Measurements from ENCODE around the gene C11orf24.

C11orf24 gene

GRCh38 chr11:68212421-68213134 lies 59.2 kb downstream of the C11orf24 start:
- no peaks in the 10 kb centered on the region for H3K9me3 ChIP-seq (ENCODE audit: control insufficient read depth in 1 of 2, low read length in 2 of 2)
- no peaks in the 10 kb centered on the region for H3K27me3 ChIP-seq (ENCODE audit: low read depth, low read length)
- peak overlapping the region; percentile 79 to 98 for H3K4me3 ChIP-seq (ENCODE audit: low read depth in 1 of 2, low read length in 2 of 2)
- no peaks in the 10 kb centered on the region for H3K36me3 ChIP-seq (ENCODE audit: control insufficient read depth in 1 of 2, insufficient read depth in 2 of 2, low read length in 2 of 2)
- peak overlapping the region; percentile 73 for H3K27ac ChIP-seq (ENCODE audit: low read length)
- H3K4me1 ChIP-seq (ENCODE audit: control insufficient read depth in 1 of 2, insufficient read depth in 2 of 2, low read length in 2 of 2): peaks cover 22 to 40% of the 10 kb centered on the region in 2 donors

- H3K4me1 ChIP-seq (ENCODE audit: control insufficient read depth in 1 of 2, insufficient read depth in 2 of 2, low read length in 2 of 2): peaks cover 24 to 44% of the 10 kb centered on the region in 2 donors
- H3K27me3 ChIP-seq (ENCODE audit: low read depth, low read length): no peaks in the 10 kb centered on the region
- peak overlapping the region; percentile 79 to 98 for H3K4me3 ChIP-seq (ENCODE audit: low read depth in 1 of 2, low read length in 2 of 2)
- no peaks in the 10 kb centered on the region for H3K36me3 ChIP-seq (ENCODE audit: control insufficient read depth in 1 of 2, insufficient read depth in 2 of 2, low read length in 2 of 2)
- no peaks in the 10 kb centered on the region for H3K9me3 ChIP-seq (ENCODE audit: control insufficient read depth in 1 of 2, low read length in 2 of 2)
- peak overlapping the region; percentile 73 for H3K27ac ChIP-seq (ENCODE audit: low read length)
Observed at GRCh38 chr11:68211546-68211945, 60.2 kb downstream of the C11orf24 start.
